Tongue (tissue), 2 donors: ENCODE data around the gene EIF4EBP3. TPM values are rescaled to one million over a fixed set of nuclear protein-coding genes. Genes with fewer than 3 reads are reported as not detected.

ENCODE experiments used
- DNase-seq: peaks from one replicate; pipeline ENCODE4 v3.0.0-alpha.2; 2015
- total RNA-seq: library from RNA; depleted of rRNA; stranded (reverse); fragments of >200 nt; gene quantifications from one replicate; pipeline ENCODE4 v1.2.3, GENCODE V29; 2014

The EIF4EBP3 gene
- not detected for total RNA-seq

GRCh38 chr5:140547508-140548299, at the start of gene EIF4EBP3:
Gene EIF4EBP3 (plus strand): TSS chr5:140547662. CDS start chr5:140547738, 76 bp downstream.
- peak; percentile 98 for DNase-seq

- no peak for DNase-seq
These were observed 49.6 kb upstream of the EIF4EBP3 start for GRCh38 chr5:140497897-140498296.

GRCh38 chr5:140498591-140498990, 48.9 kb upstream of the EIF4EBP3 start:
- DNase-seq = no peak

GRCh38 chr5:140502834-140503233, 44.6 kb upstream of the EIF4EBP3 start:
- DNase-seq = no peak

GRCh38 chr5:140509898-140510297, 37.6 kb upstream of the EIF4EBP3 start:
- peak; percentile 2 for DNase-seq

- DNase-seq = no peak
These were observed 34.3 kb upstream of the EIF4EBP3 start for GRCh38 chr5:140513124-140513523.

GRCh38 chr5:140524003-140524402, 23.5 kb upstream of the EIF4EBP3 start:
- DNase-seq = no peak

- no peak for DNase-seq
These were observed 7.2 kb upstream of the EIF4EBP3 start for GRCh38 chr5:140540227-140540626.

- DNase-seq = no peak
These were observed 4.5 kb upstream of the EIF4EBP3 start for GRCh38 chr5:140542972-140543371.

GRCh38 chr5:140544986-140545385, 2.5 kb upstream of the EIF4EBP3 start:
- DNase-seq = no peak

GRCh38 chr5:140545606-140546005, 1.9 kb upstream of the EIF4EBP3 start:
- DNase-seq = no peak

- DNase-seq = no peak
These were observed 483 bp upstream of the EIF4EBP3 start for GRCh38 chr5:140546851-140547507.

- DNase-seq = no peak
These were observed 832 bp downstream of the EIF4EBP3 start for GRCh38 chr5:140548300-140548688.

- no peak for DNase-seq
These were observed 1.3 kb downstream of the EIF4EBP3 start for GRCh38 chr5:140548791-140549190.

- DNase-seq = peak; percentile 82
These were observed 2.0 kb downstream of the EIF4EBP3 start for GRCh38 chr5:140549237-140550144.

- DNase-seq = no peak
These were observed 3.0 kb downstream of the EIF4EBP3 start for GRCh38 chr5:140550147-140551079.

- DNase-seq = no peak
These were observed 4.4 kb downstream of the EIF4EBP3 start for GRCh38 chr5:140551872-140552271.

- DNase-seq = no peak
These were observed 6.2 kb downstream of the EIF4EBP3 start for GRCh38 chr5:140553657-140554056.

GRCh38 chr5:140554454-140554853, 7.0 kb downstream of the EIF4EBP3 start:
- DNase-seq = no peak

GRCh38 chr5:140555747-140556312, 8.4 kb downstream of the EIF4EBP3 start:
- no peak for DNase-seq

GRCh38 chr5:140556438-140556837, 9.0 kb downstream of the EIF4EBP3 start:
- DNase-seq = no peak
